D721Med (cell line): ENCODE data around the gene RPL38.

Experiments
- DNase-seq: peaks from one replicate; pipeline ENCODE4 v3.0.0; 2011; ENCODE audit warnings: low spot score; ENCODE audit not compliant: insufficient read length
- FAIRE-seq: peaks from 2 replicates; lab custom pipeline; 2011; peaks lifted over from hg19 to GRCh38; lab: Jason Lieb, UNC
- TF ChIP-seq, protein P1 (sequence below): IDR thresholded peaks from 2 replicates; pipeline ENCODE4 v1.5.1; 2012; ENCODE audit warnings: mild to moderate bottlenecking, control low read depth; ENCODE audit not compliant: insufficient read depth; ENCODE audit errors: missing control alignments

The RPL38 gene

DNA sequence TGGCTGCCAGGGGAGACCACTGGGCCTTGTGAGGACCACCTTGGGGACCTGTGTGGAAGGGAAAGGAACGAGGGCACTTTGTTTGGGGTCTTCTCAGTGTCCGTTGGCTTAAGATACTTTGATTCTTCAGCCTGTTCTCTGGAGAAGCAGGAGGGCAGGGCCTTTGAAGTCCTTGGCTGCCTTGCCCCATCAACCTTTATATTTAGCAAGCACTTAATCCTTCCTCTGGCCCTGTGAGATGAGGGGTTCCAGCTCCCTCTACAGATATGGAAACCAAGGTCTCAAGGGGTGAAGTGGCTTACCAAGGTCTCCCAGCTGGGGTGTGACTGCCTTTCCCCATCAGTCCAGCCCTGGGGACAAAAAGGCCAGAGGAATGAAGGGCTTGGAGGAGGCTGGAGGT is 38.4 kb downstream of the RPL38 start:
- FAIRE-seq (no peak), DNase-seq (no peak)
- TF ChIP-seq, protein P1, sequence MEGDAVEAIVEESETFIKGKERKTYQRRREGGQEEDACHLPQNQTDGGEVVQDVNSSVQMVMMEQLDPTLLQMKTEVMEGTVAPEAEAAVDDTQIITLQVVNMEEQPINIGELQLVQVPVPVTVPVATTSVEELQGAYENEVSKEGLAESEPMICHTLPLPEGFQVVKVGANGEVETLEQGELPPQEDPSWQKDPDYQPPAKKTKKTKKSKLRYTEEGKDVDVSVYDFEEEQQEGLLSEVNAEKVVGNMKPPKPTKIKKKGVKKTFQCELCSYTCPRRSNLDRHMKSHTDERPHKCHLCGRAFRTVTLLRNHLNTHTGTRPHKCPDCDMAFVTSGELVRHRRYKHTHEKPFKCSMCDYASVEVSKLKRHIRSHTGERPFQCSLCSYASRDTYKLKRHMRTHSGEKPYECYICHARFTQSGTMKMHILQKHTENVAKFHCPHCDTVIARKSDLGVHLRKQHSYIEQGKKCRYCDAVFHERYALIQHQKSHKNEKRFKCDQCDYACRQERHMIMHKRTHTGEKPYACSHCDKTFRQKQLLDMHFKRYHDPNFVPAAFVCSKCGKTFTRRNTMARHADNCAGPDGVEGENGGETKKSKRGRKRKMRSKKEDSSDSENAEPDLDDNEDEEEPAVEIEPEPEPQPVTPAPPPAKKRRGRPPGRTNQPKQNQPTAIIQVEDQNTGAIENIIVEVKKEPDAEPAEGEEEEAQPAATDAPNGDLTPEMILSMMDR: no peak

DNA sequence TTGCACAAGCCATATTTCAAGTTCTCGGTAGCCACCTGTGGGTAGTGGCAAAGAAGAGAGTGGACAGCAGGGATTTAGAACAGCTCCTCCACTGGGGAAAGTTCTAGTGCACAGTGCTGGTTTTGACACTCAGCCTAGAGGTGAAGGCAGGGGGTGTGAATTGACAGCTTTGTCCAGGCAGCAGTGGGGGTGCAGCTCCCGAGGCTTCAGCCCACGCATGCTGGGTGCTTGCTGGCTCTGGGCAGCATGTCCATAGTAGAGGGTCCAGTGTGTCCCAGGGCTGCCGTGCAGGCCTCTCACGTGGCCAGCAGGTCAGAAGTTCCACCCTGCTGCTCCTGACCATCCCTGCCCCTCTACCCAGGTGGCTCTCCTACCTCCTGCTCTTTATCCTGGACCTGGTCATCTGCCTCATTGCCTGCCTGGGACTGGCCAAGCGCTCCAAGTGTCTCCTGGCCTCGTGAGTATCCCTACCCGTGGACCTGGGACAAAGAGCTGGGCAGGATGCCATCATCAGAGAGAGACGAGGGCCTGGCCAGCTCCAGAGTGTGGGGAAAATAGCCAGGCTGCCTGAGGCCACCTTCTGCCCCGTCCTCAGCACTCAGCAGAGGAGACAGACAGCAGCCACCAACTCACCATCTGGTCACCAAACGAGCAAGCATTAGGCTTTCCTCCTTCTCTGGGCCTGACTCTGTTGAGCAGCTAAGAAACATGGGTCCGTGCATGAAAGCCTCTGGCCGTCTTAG is 39.7 kb downstream of the RPL38 start:
- DNase-seq (no peak), FAIRE-seq (no peak)
- TF ChIP-seq, protein P1: no peak

DNA sequence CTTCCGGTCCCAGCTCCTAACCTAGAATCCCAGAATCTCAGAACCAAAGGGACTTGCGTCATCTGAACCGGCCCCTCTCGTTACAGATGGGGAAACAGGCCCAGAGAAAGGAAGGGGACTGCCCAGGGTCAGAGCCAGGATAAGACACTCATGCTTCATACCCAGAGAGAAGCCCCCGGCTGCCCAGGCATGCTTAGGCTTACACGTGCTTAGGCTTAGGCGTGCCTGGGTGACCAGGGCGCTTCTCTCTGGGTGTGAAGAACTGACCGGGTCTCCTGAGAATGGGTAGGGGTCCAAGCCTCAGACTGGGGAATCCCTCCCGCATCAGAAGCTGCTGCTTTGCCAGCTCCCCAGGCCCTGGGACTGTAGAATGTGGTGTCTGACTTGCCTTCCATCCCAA is 40.6 kb downstream of the RPL38 start:
- TF ChIP-seq, protein P1: no peak
- no peak for FAIRE-seq
- no peak for DNase-seq

GRCh38 chr17:74244548-74244947 is 41.1 kb downstream of the RPL38 start:
- TF ChIP-seq, protein P1: no peak
- DNase-seq (no peak), FAIRE-seq (no peak)

GRCh38 chr17:74245145-74245831 is 41.8 kb downstream of the RPL38 start:
- DNase-seq (no peak), FAIRE-seq (no peak)
- TF ChIP-seq, protein P1: no peak

DNA sequence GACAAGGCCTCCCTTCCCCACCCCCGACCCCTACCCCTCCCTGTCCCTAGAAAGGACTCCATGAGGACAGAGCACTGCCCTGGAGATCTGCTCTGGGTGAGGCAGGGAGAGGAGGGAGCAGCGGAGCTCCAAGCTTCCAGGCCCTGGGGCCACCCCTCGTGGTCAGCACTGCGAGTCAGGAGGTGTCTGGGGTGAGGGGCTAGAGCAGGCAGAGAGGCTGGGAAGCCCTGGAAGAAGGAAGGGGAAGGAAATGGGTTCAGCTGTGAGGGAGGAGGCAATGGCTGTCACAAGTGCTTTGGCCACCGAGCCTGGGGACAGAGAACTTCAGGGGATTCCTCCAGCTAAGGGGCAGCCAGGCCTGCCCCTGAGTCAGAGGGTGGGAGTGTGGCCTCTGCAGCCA is 42.4 kb downstream of the RPL38 start:
- FAIRE-seq (no peak), DNase-seq (no peak)
- TF ChIP-seq, protein P1: no peak

DNA sequence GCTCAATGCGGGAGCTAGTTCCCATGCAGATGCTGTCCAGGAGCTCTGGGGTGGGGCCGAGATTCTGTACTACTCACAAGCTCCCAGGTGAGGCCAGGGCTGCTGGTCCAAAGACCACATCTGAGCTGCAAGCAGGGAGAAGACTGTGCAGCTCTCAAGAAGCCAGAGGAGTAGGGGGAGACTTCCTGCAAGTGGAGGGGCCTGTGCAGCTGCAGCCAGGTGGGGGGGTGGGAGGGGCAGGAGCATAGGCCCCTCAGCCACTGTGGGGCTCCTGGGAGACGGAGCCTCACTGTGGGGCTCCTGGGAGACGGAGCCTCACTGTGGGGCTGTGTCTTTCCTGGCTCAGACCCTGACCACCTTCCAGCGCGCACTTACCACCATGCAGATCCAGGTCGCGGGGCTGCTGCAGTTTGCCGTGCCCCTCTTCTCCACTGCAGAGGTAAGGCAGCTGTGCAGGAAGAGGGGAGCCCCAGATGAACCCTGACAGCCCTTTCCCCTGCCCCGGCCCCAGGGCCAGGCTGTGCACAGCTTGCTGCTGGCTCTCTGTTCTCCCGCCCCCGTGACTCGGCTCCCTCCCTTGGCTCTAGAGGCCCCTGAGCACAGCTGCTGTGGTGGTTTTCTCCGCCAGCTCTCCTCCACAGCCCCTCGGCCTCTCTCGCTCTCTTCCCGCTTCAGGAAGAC is 46.3 kb downstream of the RPL38 start:
- FAIRE-seq (no peak), DNase-seq (no peak)
- TF ChIP-seq, protein P1: no peak
